ENCODE measurements around the gene KRT38.

DNA sequence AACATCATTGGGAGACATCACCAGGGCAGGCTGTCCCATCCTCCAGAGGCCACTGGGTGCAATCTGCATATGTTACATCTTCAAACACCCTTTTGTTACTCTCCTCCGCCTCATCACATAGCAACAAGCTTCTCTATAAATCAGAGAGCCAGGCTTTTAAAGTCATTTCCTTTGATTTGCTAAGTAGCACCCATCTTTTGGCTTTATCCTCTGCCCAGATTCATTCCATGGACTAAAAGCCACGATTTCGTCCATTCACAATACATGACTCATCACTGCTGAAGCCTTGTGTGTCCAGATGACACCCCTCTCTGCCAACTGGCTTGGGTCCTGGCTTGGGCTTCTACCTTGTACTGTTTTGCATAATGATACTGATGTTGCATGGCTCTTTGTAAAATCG is 2.0 kb upstream of the KRT38 start:
- no peak for TF ChIP-seq CTCF (IDR thresholded peaks at IDR 0.05)
- TF ChIP-seq POLR2A (IDR thresholded peaks at IDR 0.05): no peak
- TF ChIP-seq POLR2AphosphoS5 (IDR thresholded peaks at IDR 0.05): no peak
- no peak for TF ChIP-seq EP300 (IDR thresholded peaks at IDR 0.05)
